SU-DHL-6 (cell line): Measurements from ENCODE around the gene AP3D1.

ENCODE experiments used
- H2AFZ ChIP-seq: fragments of 200-600 bp; sonication (generic); 2 replicates; pipeline ENCODE4 v1.6.1; 2014; ENCODE audit warnings: low read depth, mild to moderate bottlenecking, moderate library complexity, mixed read lengths, antibody characterized with exemption, low read length; ENCODE audit not compliant: severe bottlenecking
- H3F3A ChIP-seq: fragments of 200-600 bp; shearing (Covaris generic); 2 replicates; pipeline ENCODE4 v1.6.0; 2016; ENCODE audit warnings: antibody characterized with exemption, mild to moderate bottlenecking; ENCODE audit not compliant: insufficient read depth
- H3K27ac ChIP-seq: fragments of 200-600 bp; sonication (generic); 2 replicates; pipeline ENCODE4 v1.5.1; 2016; ENCODE audit warnings: low read depth, mild to moderate bottlenecking, low read length, moderate library complexity, mixed read lengths
- H3K27me3 ChIP-seq: fragments of 200-600 bp; sonication (generic), shearing (Covaris generic); 2 replicates; pipeline ENCODE4 v1.6.0; 2014; ENCODE audit warnings: mild to moderate bottlenecking, low read length
- H3K36me3 ChIP-seq: fragments of 200-600 bp; sonication (generic); 2 replicates; pipeline ENCODE4 v1.6.1; 2014; ENCODE audit warnings: mild to moderate bottlenecking, low read length, mixed read lengths
- H3K4me2 ChIP-seq: fragments of 300-600, 200-600 bp; shearing (Covaris generic), sonication (generic); 2 replicates; pipeline ENCODE4 v1.6.0; 2014; ENCODE audit warnings: low read length, low read depth, mild to moderate bottlenecking; ENCODE audit not compliant: poor library complexity, severe bottlenecking
- H3K4me3 ChIP-seq: fragments of 200-600 bp; sonication (generic); 2 replicates; pipeline ENCODE4 v1.5.1; 2014; ENCODE audit warnings: antibody characterized with exemption, low read length, mild to moderate bottlenecking, mixed read lengths; ENCODE audit not compliant: insufficient read depth, poor library complexity, severe bottlenecking
- H3K79me2 ChIP-seq: fragments of 200-600 bp; sonication (generic); 2 replicates; pipeline ENCODE4 v1.6.1; 2014; ENCODE audit warnings: mild to moderate bottlenecking, low read length, moderate library complexity; ENCODE audit not compliant: insufficient read depth
- H3K9ac ChIP-seq: fragments of 200-600 bp; sonication (generic); 2 replicates; pipeline ENCODE4 v1.7.0; 2014; ENCODE audit warnings: mild to moderate bottlenecking, low read length
- H3K9me2 ChIP-seq: fragments of 200-600 bp; sonication (generic); replicated peaks from 2 replicates; pipeline ENCODE4 v1.6.1; 2014; ENCODE audit warnings: low read length; ENCODE audit not compliant: insufficient read depth
- H3K9me3 ChIP-seq: fragments of 200-600 bp; sonication (generic); 2 replicates; pipeline ENCODE4 v1.6.1; 2014; ENCODE audit warnings: low read length, mixed read lengths; ENCODE audit not compliant: insufficient read depth
- H4K20me1 ChIP-seq: fragments of 200-600 bp; sonication (generic); 2 replicates; pipeline ENCODE4 v1.6.1; 2014; ENCODE audit warnings: low read depth, mild to moderate bottlenecking, antibody characterized with exemption, low read length, moderate library complexity, mixed read lengths
- EZH2phosphoT487 ChIP-seq: fragments of 200-600 bp; sonication (generic), shearing (Covaris generic); conservative IDR thresholded peaks from 2 replicates; pipeline ENCODE4 v1.6.1; 2018; ENCODE audit warnings: mild to moderate bottlenecking, antibody characterized with exemption, low read length, moderate library complexity, mixed read lengths
- TF ChIP-seq, protein P1 (sequence below): fragments of 200-600 bp; sonication (generic); IDR thresholded peaks from one replicate; pipeline ENCODE4 v1.5.1; 2017; ENCODE audit warnings: antibody characterized with exemption, mild to moderate bottlenecking, low read length, moderate library complexity; ENCODE audit not compliant: insufficient read depth, poor library complexity, severe bottlenecking

AP3D1 gene

DNA sequence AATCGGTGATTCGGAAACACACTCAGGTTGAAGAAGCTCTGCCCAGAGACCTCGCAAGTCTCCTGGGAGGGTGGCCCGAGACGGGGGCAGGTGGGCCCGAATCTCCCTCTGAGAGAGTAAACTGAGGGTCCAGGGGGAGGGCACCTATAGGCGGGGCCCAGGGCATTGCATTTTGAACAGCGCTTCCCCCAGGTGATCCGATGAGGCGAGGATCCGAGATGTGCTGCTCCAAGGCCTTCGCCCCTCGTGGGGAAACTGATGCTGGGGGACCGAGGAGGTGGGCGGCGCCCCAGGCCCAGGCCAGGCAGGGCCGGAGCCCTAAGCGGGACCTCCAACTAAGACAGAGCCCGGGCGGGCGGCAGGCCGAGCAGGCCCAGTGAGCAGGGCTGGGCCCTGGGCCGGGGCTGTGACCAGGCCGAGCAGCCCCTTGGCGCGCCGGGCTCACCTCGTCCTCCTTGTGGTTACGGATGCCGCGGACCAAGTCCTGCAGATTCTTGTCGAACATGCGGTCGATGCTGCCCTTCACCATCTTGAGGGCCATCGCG is 500 bp downstream of the AP3D1 start:
- Histone ChIP-seq H3K9ac (peak overlapping the region; percentile 96), H3K4me3 (peak overlapping the region; percentile 98), H3K9me2 (no peaks in the 10 kb centered on the region), H3F3A (no peaks in the 10 kb centered on the region), H3K27ac (peak overlapping the region; percentile 27; the same call in 1 of the 2 replicates), H3K79me2 (peaks cover 51% of the 10 kb centered on the region), H3K27me3 (no peaks in the 10 kb centered on the region), H3K36me3 (no peaks in the 10 kb centered on the region), H4K20me1 (no peaks in the 10 kb centered on the region; the same call in 1 of the 2 replicates), H3K9me3 (no peaks in the 10 kb centered on the region), H3K4me2 (peak overlapping the region; percentile 71), H2AFZ (no peak overlapping the region)
- TF ChIP-seq, protein P1, sequence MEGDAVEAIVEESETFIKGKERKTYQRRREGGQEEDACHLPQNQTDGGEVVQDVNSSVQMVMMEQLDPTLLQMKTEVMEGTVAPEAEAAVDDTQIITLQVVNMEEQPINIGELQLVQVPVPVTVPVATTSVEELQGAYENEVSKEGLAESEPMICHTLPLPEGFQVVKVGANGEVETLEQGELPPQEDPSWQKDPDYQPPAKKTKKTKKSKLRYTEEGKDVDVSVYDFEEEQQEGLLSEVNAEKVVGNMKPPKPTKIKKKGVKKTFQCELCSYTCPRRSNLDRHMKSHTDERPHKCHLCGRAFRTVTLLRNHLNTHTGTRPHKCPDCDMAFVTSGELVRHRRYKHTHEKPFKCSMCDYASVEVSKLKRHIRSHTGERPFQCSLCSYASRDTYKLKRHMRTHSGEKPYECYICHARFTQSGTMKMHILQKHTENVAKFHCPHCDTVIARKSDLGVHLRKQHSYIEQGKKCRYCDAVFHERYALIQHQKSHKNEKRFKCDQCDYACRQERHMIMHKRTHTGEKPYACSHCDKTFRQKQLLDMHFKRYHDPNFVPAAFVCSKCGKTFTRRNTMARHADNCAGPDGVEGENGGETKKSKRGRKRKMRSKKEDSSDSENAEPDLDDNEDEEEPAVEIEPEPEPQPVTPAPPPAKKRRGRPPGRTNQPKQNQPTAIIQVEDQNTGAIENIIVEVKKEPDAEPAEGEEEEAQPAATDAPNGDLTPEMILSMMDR, result no peak
- TF ChIP-seq EZH2phosphoT487, result no peak

DNA sequence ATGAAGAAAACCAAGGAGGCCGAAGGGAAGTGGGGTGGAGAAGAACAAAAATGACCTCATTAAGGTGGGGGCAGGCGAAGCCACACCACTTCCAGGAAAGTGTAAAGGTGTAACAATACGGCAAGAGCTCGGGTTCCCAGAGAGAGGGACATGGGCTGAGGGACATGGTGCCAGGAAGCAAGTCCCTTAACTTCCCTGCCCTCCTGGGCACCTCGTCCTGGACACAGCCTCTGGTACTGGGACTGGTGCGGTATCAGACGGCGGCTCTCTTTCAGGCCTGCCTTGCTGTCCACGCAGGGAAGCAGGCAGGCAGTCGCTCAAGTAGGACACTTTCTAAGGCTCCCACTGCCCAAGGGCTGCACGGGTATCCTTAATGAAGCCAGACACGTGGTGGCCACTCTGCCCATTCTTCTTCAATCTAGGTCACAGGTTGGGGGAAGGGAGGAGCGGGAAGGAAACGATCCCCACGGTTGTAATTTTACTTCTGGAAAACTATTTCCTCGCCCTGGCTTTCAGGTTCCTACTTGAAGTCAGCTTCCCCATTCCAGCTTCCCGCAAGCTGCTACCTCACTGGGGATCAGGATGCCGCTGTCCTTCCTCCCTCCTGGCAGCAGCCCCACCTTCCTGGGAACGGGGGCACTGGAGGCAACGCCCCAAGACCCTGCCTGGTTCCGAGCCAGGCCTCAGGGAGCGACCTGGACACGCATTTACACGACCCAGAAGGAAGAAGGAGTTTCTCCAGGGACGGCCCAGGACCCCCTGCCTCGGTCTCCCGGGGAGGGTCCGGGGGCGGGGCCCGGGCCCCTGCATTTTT is 1.2 kb downstream of the AP3D1 start:
- H4K20me1 ChIP-seq, result no peaks in the 10 kb centered on the region; the same call in 1 of the 2 replicates
- H3K4me3 ChIP-seq, result peak overlapping the region; percentile 98
- peak overlapping the region; percentile 71 for H3K4me2 ChIP-seq
- H2AFZ ChIP-seq, result no peak overlapping the region
- TF ChIP-seq, protein P1, result no peak
- TF ChIP-seq EZH2phosphoT487, result no peak
- no peaks in the 10 kb centered on the region for H3K36me3 ChIP-seq
- no peaks in the 10 kb centered on the region for H3K9me2 ChIP-seq
- H3F3A ChIP-seq, result no peaks in the 10 kb centered on the region
- no peak overlapping the region for H3K27ac ChIP-seq
- H3K9me3 ChIP-seq, result no peaks in the 10 kb centered on the region
- H3K79me2 ChIP-seq, result peaks cover 58% of the 10 kb centered on the region
- H3K9ac ChIP-seq, result peak overlapping the region; percentile 96
- no peaks in the 10 kb centered on the region for H3K27me3 ChIP-seq

DNA sequence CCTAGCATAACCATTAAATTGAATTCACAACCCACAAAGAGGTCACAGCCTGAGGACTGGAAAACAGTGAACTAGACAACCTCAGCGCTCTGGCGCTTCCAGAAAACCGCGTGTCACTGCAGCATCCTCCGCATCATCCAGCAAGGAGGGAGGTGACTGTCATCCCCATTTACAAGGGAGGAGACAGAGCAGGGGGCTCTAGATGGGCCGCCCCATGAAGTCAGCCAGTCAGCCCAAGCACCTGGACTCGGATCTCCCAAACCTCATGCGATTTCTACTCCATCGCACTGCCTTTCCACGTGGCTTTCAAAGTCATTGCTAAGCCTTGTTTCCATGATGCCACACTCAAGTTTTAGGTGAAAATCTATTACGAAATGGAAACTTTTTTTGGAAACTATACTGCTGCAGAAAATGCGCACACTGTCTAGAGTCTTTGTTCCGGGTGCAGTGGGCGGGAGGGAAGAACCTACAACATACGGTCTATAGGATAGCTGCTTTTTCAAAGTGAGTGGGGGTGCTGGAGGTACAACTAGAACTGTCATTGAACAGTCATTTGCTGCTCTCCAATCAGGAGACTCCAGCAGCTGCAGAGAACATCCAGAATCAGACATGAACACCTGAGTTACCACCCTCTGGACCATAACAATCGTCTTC is 2.8 kb downstream of the AP3D1 start:
- Histone ChIP-seq H3K27me3 (no peaks in the 10 kb centered on the region), H3F3A (no peaks in the 10 kb centered on the region), H2AFZ (no peak overlapping the region), H3K9me2 (no peaks in the 10 kb centered on the region), H3K4me3 (no peak overlapping the region), H3K27ac (no peak overlapping the region), H3K9me3 (no peaks in the 10 kb centered on the region), H3K4me2 (no peak overlapping the region), H3K36me3 (no peaks in the 10 kb centered on the region), H3K79me2 (peaks cover 72% of the 10 kb centered on the region), H4K20me1 (no peaks in the 10 kb centered on the region; the same call in 1 of the 2 replicates), H3K9ac (no peak overlapping the region)
- no peak for TF ChIP-seq EZH2phosphoT487
- TF ChIP-seq, protein P1, result no peak
